ENCODE data around the gene ROBO2. TPM values are rescaled to one million over a fixed set of nuclear protein-coding genes. Genes with fewer than 3 reads are reported as not detected.

The ROBO2 gene
- total RNA-seq, 1 donor from 2014 or later: 11.0 TPM

DNA sequence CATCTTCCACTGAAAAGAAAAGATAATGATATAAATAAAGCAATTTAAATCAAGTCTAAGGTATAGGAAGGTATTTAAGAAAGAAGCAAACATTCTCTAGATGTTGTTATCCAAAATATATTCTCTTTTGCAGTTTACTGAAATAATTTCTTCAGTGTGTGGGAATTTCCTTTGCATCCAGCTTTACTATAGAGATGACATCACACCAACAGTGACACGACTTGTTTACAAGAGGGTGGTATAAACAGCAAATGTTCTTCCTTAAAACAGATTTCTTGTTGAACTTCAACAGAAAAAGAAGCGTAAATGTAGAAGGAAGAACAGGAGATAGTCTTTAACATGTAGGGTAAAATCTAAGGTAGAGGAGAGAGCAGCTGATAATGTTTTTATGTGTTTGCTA, 202.5 kb downstream of the ROBO2 start:
- no peak for DNase-seq (ENCODE audit: extremely low spot score in 2 of 2)
- H3K36me3 ChIP-seq: no peaks in the 10 kb centered on the region
- no peaks in the 10 kb centered on the region for H3K27me3 ChIP-seq
- no peaks in the 10 kb centered on the region for H3K9me3 ChIP-seq
- no peaks in the 10 kb centered on the region for H3K4me1 ChIP-seq
- intact Hi-C loops (cut with DNase I): no loop called here
- no peak overlapping the region for H3K4me3 ChIP-seq
- TF ChIP-seq POLR2AphosphoS5 (IDR thresholded peaks at IDR 0.05; ENCODE audit: insufficient read depth in 1 of 2, low read depth in 1 of 2) (no peak), POLR2A (IDR thresholded peaks at IDR 0.05) (no peak), CTCF (IDR thresholded peaks at IDR 0.05) (no peak)
- H3K27ac ChIP-seq: no peak overlapping the region

GRCh38 chr3:77244981-77245380, 205.1 kb downstream of the ROBO2 start:
- H3K4me3 ChIP-seq: no peak overlapping the region
- intact Hi-C loops (cut with DNase I): no loop called here
- TF ChIP-seq POLR2A (IDR thresholded peaks at IDR 0.05) (no peak), POLR2AphosphoS5 (IDR thresholded peaks at IDR 0.05; ENCODE audit: insufficient read depth in 1 of 2, low read depth in 1 of 2) (no peak), CTCF (IDR thresholded peaks at IDR 0.05) (no peak)
- DNase-seq (ENCODE audit: extremely low spot score in 2 of 2): no peak
- no peaks in the 10 kb centered on the region for H3K9me3 ChIP-seq
- H3K4me1 ChIP-seq: no peaks in the 10 kb centered on the region
- no peak overlapping the region for H3K27ac ChIP-seq
- H3K36me3 ChIP-seq: no peaks in the 10 kb centered on the region
- no peaks in the 10 kb centered on the region for H3K27me3 ChIP-seq

GRCh38 chr3:77247061-77247460, 207.2 kb downstream of the ROBO2 start:
- Histone ChIP-seq H3K4me3 (no peak overlapping the region), H3K36me3 (no peaks in the 10 kb centered on the region), H3K9me3 (no peaks in the 10 kb centered on the region), H3K4me1 (no peaks in the 10 kb centered on the region), H3K27me3 (no peaks in the 10 kb centered on the region), H3K27ac (no peak overlapping the region)
- TF ChIP-seq POLR2AphosphoS5 (IDR thresholded peaks at IDR 0.05; ENCODE audit: insufficient read depth in 1 of 2, low read depth in 1 of 2): no peak
- TF ChIP-seq POLR2A (IDR thresholded peaks at IDR 0.05): no peak
- TF ChIP-seq CTCF (IDR thresholded peaks at IDR 0.05): no peak
- DNase-seq (ENCODE audit: extremely low spot score in 2 of 2): no peak
- intact Hi-C loops (cut with DNase I): no loop called here

GRCh38 chr3:77247817-77248216, 207.9 kb downstream of the ROBO2 start:
- no peak for DNase-seq (ENCODE audit: extremely low spot score in 2 of 2)
- Histone ChIP-seq H3K4me3 (no peak overlapping the region), H3K9me3 (no peaks in the 10 kb centered on the region), H3K27ac (no peak overlapping the region), H3K36me3 (no peaks in the 10 kb centered on the region), H3K27me3 (no peaks in the 10 kb centered on the region), H3K4me1 (no peaks in the 10 kb centered on the region)
- intact Hi-C loops (cut with DNase I): no loop called here
- TF ChIP-seq CTCF (IDR thresholded peaks at IDR 0.05): no peak
- no peak for TF ChIP-seq POLR2A (IDR thresholded peaks at IDR 0.05)
- no peak for TF ChIP-seq POLR2AphosphoS5 (IDR thresholded peaks at IDR 0.05; ENCODE audit: insufficient read depth in 1 of 2, low read depth in 1 of 2)

DNA sequence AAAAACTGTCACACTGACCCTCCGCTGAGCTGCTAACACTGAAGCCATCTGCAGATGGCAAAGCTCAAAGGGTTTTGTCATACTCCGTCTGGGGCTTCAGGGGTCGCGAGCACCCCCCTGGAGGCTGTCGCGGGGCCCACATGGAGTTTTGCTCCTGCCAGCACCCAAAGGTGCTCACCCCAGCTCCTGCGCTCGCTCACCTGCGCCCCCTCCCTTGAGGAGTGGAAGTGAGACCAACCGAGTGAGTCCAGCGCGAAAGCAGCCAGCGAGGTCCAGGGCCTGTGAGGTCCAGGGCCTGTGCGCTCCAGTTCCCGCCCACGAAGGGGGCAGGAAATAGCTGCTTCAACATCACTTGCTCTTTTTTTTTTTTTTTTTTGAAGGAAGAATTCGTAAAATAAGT, 208.5 kb downstream of the ROBO2 start:
- H3K9me3 ChIP-seq: no peaks in the 10 kb centered on the region
- H3K4me1 ChIP-seq: no peaks in the 10 kb centered on the region
- TF ChIP-seq POLR2AphosphoS5 (IDR thresholded peaks at IDR 0.05; ENCODE audit: insufficient read depth in 1 of 2, low read depth in 1 of 2) (no peak), POLR2A (IDR thresholded peaks at IDR 0.05) (no peak)
- intact Hi-C loops (cut with DNase I): no loop called here
- H3K36me3 ChIP-seq: no peaks in the 10 kb centered on the region
- no peak for DNase-seq (ENCODE audit: extremely low spot score in 2 of 2)
- H3K4me3 ChIP-seq: no peak overlapping the region
- H3K27me3 ChIP-seq: no peaks in the 10 kb centered on the region
- no peak overlapping the region for H3K27ac ChIP-seq

Data from vagina (tissue), 2 donors.